Endothelial cell of umbilical vein (primary cell): ENCODE data around the gene SP3. TPM values are rescaled to one million over a fixed set of nuclear protein-coding genes. Genes with fewer than 3 reads are reported as not detected.
A peak's percentile ranks its signal among the peaks of the same experiment; 100 is the strongest.

ENCODE experiments used
- Bru-seq: library from RNA; stranded (reverse); fragments of 400-500 nt; gene quantifications from one replicate; lab custom pipeline; 2021; lab: Mats Ljungman, UMichigan
- BruChase-seq, 2 experiments: library from RNA; stranded (reverse); fragments of 400-500 nt; gene quantifications; one replicate each; lab custom pipeline; 2021; lab: Mats Ljungman, UMichigan
- BruUV-seq: library from RNA; stranded (reverse); fragments of 400-500 nt; replicated peaks from 2 replicates; lab custom pipeline; 2021; lab: Mats Ljungman, UMichigan
- CTCF ChIA-PET: fragments of 300-600, 350-600 bp; sonication (Branson Sonifier 250); formaldehyde crosslinking; loops from one replicate; lab custom pipeline; 2021; ENCODE audit warnings: antibody characterized with exemption, inconsistent platforms; lab: Charles Lee
- POLR2A ChIA-PET: fragments of 300-600, 350-600 bp; sonication (Branson Sonifier 250); formaldehyde crosslinking; loops from one replicate; lab custom pipeline; 2021; ENCODE audit warnings: antibody characterized with exemption, inconsistent platforms; lab: Charles Lee
- DNase-seq: peaks from one replicate; pipeline ENCODE4 v3.0.0-alpha.2; 2011; ENCODE audit warnings: low read depth, low spot score
- FAIRE-seq: peaks from 2 replicates; lab custom pipeline; 2011; peaks lifted over from hg19 to GRCh38; lab: Jason Lieb, UNC
- H2AFZ ChIP-seq: 2 replicates; pipeline ENCODE4 v1.6.0; 2012; ENCODE audit warnings: low read depth, low read length, control low read depth, inconsistent platforms
- H3K27ac ChIP-seq: 2 replicates; pipeline ENCODE4 v1.5.1; 2011; ENCODE audit warnings: low read depth, mild to moderate bottlenecking, control low read depth, low read length, moderate library complexity; ENCODE audit not compliant: insufficient read depth
- H3K27me3 ChIP-seq, 2 experiments: 2 replicates each; pipeline versions ENCODE4 v1.6.0 to v1.6.1; 2011; ENCODE audit warnings: low read length in 2 of 2, mixed read lengths in 1 of 2; ENCODE audit not compliant: control insufficient read depth in 2 of 2, insufficient read depth in 2 of 2
- H3K36me3 ChIP-seq, 2 experiments: 2 replicates in 1 of 2; 3 replicates in 1 of 2; pipeline ENCODE4 v1.5.1; 2011; ENCODE audit warnings: low read length in 2 of 2, mild to moderate bottlenecking in 1 of 2, moderate library complexity in 1 of 2; ENCODE audit not compliant: control insufficient read depth in 2 of 2, insufficient read depth in 2 of 2; ENCODE audit errors: extremely low read depth in 1 of 2
- H3K4me1 ChIP-seq: 3 replicates; pipeline ENCODE4 v1.5.1; 2011; ENCODE audit warnings: mild to moderate bottlenecking, low read length; ENCODE audit not compliant: control insufficient read depth, insufficient read depth; ENCODE audit errors: extremely low read depth
- H3K4me2 ChIP-seq: 2 replicates; pipeline ENCODE4 v1.6.1; 2011; ENCODE audit warnings: low read length, control low read depth, mixed read lengths; ENCODE audit not compliant: insufficient read depth
- H3K4me3 ChIP-seq, 3 experiments: fragments of 200-600 bp in 1 of 3; sonication (generic), shearing (Covaris generic) in 1 of 3; replicated peaks in 1 of 3; 2 replicates each; pipeline ENCODE4 v1.5.1; 2011 to 2016; ENCODE audit warnings: control low read depth in 3 of 3, low read length in 3 of 3, mild to moderate bottlenecking in 2 of 3, inconsistent platforms in 1 of 3, low read depth in 1 of 3, moderate library complexity in 1 of 3; ENCODE audit not compliant: insufficient read depth in 1 of 3
- H3K79me2 ChIP-seq: 2 replicates; pipeline ENCODE4 v1.6.0; 2012; ENCODE audit warnings: low read length, inconsistent platforms; ENCODE audit not compliant: control insufficient read depth, insufficient read depth
- H3K9ac ChIP-seq: replicated peaks from 2 replicates; pipeline ENCODE3; 2011; ENCODE audit warnings: low read length, control low read depth; ENCODE audit not compliant: insufficient read depth; ENCODE audit errors: extremely low read depth
- H3K9me1 ChIP-seq: replicated peaks from 3 replicates; pipeline ENCODE4 v1.6.0; 2011; ENCODE audit warnings: mild to moderate bottlenecking, low read length; ENCODE audit not compliant: control insufficient read depth, insufficient read depth; ENCODE audit errors: extremely low read depth
- H3K9me3 ChIP-seq: replicated peaks from 2 replicates; pipeline ENCODE4 v1.5.1; 2012; ENCODE audit warnings: low read length, inconsistent platforms; ENCODE audit not compliant: control insufficient read depth, insufficient read depth
- H4K20me1 ChIP-seq: replicated peaks from 2 replicates; pipeline ENCODE3; 2011; ENCODE audit warnings: mild to moderate bottlenecking, low read length; ENCODE audit not compliant: control insufficient read depth, insufficient read depth; ENCODE audit errors: extremely low read depth
- EZH2 ChIP-seq: IDR thresholded peaks from 2 replicates; pipeline ENCODE4 v1.6.1; 2012; ENCODE audit warnings: borderline replicate concordance, low read depth, mild to moderate bottlenecking, moderate library complexity, low read length, inconsistent platforms; ENCODE audit not compliant: severe bottlenecking
- FOS ChIP-seq: IDR thresholded peaks from 2 replicates; pipeline ENCODE4 v1.6.1; 2011; ENCODE audit warnings: mild to moderate bottlenecking, low read length, moderate library complexity, borderline replicate concordance; ENCODE audit not compliant: insufficient read depth
- JUN ChIP-seq: IDR thresholded peaks from 2 replicates; pipeline ENCODE4 v1.6.1; 2011; ENCODE audit warnings: borderline replicate concordance, low read depth; ENCODE audit not compliant: insufficient read length, insufficient read depth
- POLR2A ChIP-seq: IDR thresholded peaks from 2 replicates; pipeline ENCODE4 v1.6.1; 2012; ENCODE audit warnings: low read depth, mild to moderate bottlenecking, control low read depth, low read length
- POLR2AphosphoS5 ChIP-seq: IDR thresholded peaks from 2 replicates; pipeline ENCODE4 v1.6.1; 2012; ENCODE audit warnings: low read depth, mild to moderate bottlenecking, control low read depth, low read length, moderate library complexity; ENCODE audit not compliant: insufficient read depth
- dilution Hi-C: fragments of 300-500 bp; cut with MboI; formaldehyde crosslinking; loops from one replicate; pipeline ENCODE4 v1.15.0; 2019; ENCODE audit warnings: low sequenced_read_pairs; ENCODE audit not compliant: extremely low pct_ligation_motif_present
- intact Hi-C: fragments of 100-400 bp; cut with micrococcal nuclease; formaldehyde crosslinking; loops from one replicate; pipeline ENCODE4 v1.10.0; 2022
- long read RNA-seq: library from polyadenylated mRNA; stranded (forward); transcript quantifications from one replicate; pipeline ENCODE4 v2.0.0, GENCODE V29; 2021
- polyA minus RNA-seq, 3 experiments: library from RNA; depleted of rRNA, polyadenylated mRNA; stranded (reverse); fragments of >200 nt; gene quantifications; 1 replicate in 1 of 3; 2 replicates in 2 of 3; pipeline ENCODE4 v1.2.3, GENCODE V29; 2011
- polyA plus RNA-seq, 4 experiments: library from polyadenylated mRNA; depleted of rRNA in 3 of 4; stranded (reverse) in 3 of 4; unstranded in 1 of 4; fragments of >200 nt; gene quantifications; 2 replicates each; pipeline versions ENCODE4 v1.2.1 to v1.2.3, GENCODE V29; 2011 to 2012; ENCODE audit warnings: missing spikeins in 1 of 4
- total RNA-seq: library from RNA; stranded (reverse); gene quantifications from 2 replicates; pipeline ENCODE4 v1.2.3, GENCODE V29; 2021

SP3 gene
- 59.0 and 60.1 TPM in 2 replicates for total RNA-seq
- polyA plus RNA-seq, result 20.5 and 23.9 TPM in 2 replicates
- 23.5 and 25.8 TPM in 2 replicates for polyA plus RNA-seq (2011; cell fraction: cytosol; rRNA removed)
- 36.0 and 45.6 TPM in 2 replicates for polyA plus RNA-seq (2011; cell fraction: nucleus; rRNA removed)
- polyA plus RNA-seq (2012), result 27.1 and 37.7 TPM in 2 replicates
- polyA minus RNA-seq, result 75.8 and 85.4 TPM in 2 replicates
- polyA minus RNA-seq (2011; cell fraction: cytosol; rRNA and poly(A)+ RNA removed), result 28.5 TPM
- polyA minus RNA-seq (2011; cell fraction: nucleus; rRNA and poly(A)+ RNA removed), result 88.0 and 128 TPM in 2 replicates
- percentile 97 among the genes with signal in this experiment for Bru-seq, nascent RNA
- BruChase-seq, experiment 1, labeled RNA remaining after a 6-hour chase, result percentile 91 among the genes with signal in this experiment
- BruChase-seq, experiment 2, labeled RNA remaining after a 2-hour chase, result percentile 93 among the genes with signal in this experiment
- long read RNA-seq, full-length matches to known transcripts, result 48 of 70 reads
- long read RNA-seq, partial matches to known transcripts, result 3 of 70 reads
- long read RNA-seq, other reads (novel, unspliced or antisense), result 19 of 70 reads

DNA sequence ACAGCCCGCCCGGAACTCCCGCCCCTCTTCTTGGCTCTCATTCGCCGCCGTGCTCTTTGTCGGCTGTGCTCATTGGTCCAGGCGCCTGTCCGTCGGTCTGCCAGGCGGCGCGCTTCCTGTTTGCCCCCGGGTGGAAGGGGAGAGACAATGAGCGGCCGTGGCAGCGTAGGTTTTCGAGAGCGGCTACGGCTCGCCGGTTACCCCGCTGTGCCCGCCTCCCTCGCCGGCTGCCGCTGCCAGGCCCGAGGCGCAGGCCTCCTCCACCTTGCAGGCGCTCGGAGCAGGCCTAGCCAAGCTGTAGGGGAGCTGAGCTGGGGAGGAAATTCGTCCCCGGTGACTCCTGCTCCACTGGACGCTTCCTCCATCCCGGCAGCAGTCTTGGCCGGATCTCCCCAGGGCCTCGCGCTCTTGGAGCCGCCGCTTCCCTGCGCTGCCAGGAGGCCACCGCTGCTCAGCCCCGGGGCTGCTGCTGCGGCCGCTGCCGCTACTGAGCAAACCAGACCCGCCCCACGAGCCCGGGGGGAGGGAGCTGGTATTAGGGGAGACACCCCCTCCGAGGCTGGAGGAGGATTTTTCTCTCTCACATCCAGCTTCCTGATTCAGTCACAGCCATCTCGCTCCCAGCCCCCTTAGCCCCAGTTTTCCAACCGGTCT, at the start of gene SP3:
Gene SP3 (minus strand): TSS at position 2 of the 654 bp plus-strand sequence. CDS start 202 bp downstream, outside the sequence.
- ChIA-PET POLR2A (interaction anchor here (0.6 to 0.8 kb wide), 3 partner anchors 74 to 283 kb away, joined by 3 to 5 read pairs (median 4); partner anchors contain the start of gene OLA1), CTCF (interaction anchor here (0.6 to 1.5 kb wide), 7 partner anchors 19 to 379 kb away, joined by 3 to 5 read pairs (median 3); no protein-coding TSS in a partner anchor)
- H3K9me1 ChIP-seq, result no peaks in the 10 kb centered on the region
- peaks cover 30% of the 10 kb centered on the region for H3K79me2 ChIP-seq
- DNase-seq (peak; percentile 98), FAIRE-seq (peak; percentile 98)
- dilution Hi-C loops, result no loop called here
- TSS peak; percentile 74 for BruUV-seq
- no peak for TF ChIP-seq EZH2
- no peak for TF ChIP-seq FOS
- TF ChIP-seq POLR2AphosphoS5, result peak; percentile 94
- peak; percentile 90 for TF ChIP-seq POLR2A
- peak within 1 kb of the TSS; percentile 87 to 92 (median 91) for H3K4me3 ChIP-seq
- H4K20me1 ChIP-seq, result no peaks in the 10 kb centered on the region
- H3K4me1 ChIP-seq, result peaks cover 19% of the 10 kb centered on the region
- no peaks in the 10 kb centered on the region for H3K27me3 ChIP-seq
- peak within 1 kb of the TSS; percentile 55 for H2AFZ ChIP-seq
- no peaks in the 10 kb centered on the region for H3K36me3 ChIP-seq
- H3K9me3 ChIP-seq, result no peaks in the 10 kb centered on the region
- peak within 1 kb of the TSS; percentile 97 for H3K4me2 ChIP-seq
- peak within 1 kb of the TSS; percentile 98 for H3K9ac ChIP-seq
- H3K27ac ChIP-seq, result peak within 1 kb of the TSS; percentile 90
- intact Hi-C loops, result loop anchor here (1.0 to 2.0 kb wide), 5 partner anchors 43 to 283 kb away; partner anchors contain the start of gene OLA1

DNA sequence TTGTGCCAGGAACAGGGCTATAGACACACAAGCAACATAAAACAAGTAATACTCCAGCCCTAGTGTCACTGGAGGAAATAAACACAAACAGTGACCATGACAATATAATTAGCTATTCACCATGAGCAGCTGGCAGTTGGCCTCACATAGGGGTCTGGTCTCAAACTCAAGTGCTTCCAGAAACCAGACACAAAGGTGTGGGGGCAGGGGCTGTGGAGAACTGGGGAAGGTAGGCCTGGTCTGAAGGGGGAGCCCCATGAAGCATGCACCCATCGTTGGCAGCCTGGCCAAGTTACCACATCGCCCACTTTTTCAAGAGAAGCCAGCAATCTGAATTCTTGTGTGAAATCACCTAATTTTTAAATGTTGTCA, 49.5 kb upstream of the SP3 start:
- H2AFZ ChIP-seq, result no peak overlapping the region
- no peak overlapping the region for H3K27ac ChIP-seq
- no peaks in the 10 kb centered on the region for H3K36me3 ChIP-seq
- CTCF ChIA-PET, result interaction anchor here (0.9 to 1.4 kb wide), 2 partner anchors 13 to 24 kb away, joined by 3 read pairs; no protein-coding TSS in a partner anchor
- H3K79me2 ChIP-seq, result no peaks in the 10 kb centered on the region
- H3K9ac ChIP-seq, result no peak overlapping the region
- H4K20me1 ChIP-seq, result no peaks in the 10 kb centered on the region
- no peaks in the 10 kb centered on the region for H3K9me1 ChIP-seq
- dilution Hi-C loops, result no loop called here
- intact Hi-C loops, result no loop called here
- peaks cover 10% of the 10 kb centered on the region for H3K4me1 ChIP-seq
- FAIRE-seq (no peak), DNase-seq (no peak)
- POLR2A ChIA-PET, result no interaction called here
- H3K4me2 ChIP-seq, result no peak overlapping the region
- no peaks in the 10 kb centered on the region for H3K9me3 ChIP-seq
- H3K27me3 ChIP-seq, result peaks cover 0 to 2% of the 10 kb centered on the region in 2 experiments
- TF ChIP-seq JUN, result no peak
- TF ChIP-seq EZH2, result no peak
- no peak for TF ChIP-seq POLR2AphosphoS5
- no TSS peak for BruUV-seq
- H3K4me3 ChIP-seq, result no peak overlapping the region
